NB4 (cell line): Measurements from ENCODE around the gene OLFML2B.

Experiments
- TF ChIP-seq, protein P1 (sequence below): IDR thresholded peaks from one replicate; pipeline ENCODE4 v1.5.1; 2012; ENCODE audit warnings: low read depth, low read length
- TF ChIP-seq, protein P2 (sequence below): IDR thresholded peaks from 2 replicates; pipeline ENCODE4 v1.6.1; 2011; ENCODE audit warnings: low read depth, low read length

DNA sequence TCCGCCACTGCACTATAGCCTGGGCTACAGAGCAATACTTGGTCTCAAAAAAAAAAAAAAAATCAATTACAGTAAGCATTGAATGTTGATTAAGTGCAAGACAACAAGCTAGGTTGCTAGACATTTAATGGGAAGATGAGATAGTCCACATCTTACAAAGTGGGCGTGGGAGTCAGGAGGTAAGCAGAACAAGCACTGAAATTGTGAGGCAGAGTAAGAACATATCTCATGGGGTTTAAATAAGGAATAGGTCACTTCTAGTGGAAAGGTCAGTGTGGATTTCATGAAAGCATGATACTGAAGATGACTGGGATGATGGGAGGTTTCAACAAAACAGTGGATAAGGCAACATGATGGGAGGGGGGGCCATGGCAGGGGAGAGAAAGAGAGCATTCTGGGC is 1.9 kb upstream of the OLFML2B start:
- TF ChIP-seq, protein P1, sequence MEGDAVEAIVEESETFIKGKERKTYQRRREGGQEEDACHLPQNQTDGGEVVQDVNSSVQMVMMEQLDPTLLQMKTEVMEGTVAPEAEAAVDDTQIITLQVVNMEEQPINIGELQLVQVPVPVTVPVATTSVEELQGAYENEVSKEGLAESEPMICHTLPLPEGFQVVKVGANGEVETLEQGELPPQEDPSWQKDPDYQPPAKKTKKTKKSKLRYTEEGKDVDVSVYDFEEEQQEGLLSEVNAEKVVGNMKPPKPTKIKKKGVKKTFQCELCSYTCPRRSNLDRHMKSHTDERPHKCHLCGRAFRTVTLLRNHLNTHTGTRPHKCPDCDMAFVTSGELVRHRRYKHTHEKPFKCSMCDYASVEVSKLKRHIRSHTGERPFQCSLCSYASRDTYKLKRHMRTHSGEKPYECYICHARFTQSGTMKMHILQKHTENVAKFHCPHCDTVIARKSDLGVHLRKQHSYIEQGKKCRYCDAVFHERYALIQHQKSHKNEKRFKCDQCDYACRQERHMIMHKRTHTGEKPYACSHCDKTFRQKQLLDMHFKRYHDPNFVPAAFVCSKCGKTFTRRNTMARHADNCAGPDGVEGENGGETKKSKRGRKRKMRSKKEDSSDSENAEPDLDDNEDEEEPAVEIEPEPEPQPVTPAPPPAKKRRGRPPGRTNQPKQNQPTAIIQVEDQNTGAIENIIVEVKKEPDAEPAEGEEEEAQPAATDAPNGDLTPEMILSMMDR = no peak
- TF ChIP-seq, protein P2, sequence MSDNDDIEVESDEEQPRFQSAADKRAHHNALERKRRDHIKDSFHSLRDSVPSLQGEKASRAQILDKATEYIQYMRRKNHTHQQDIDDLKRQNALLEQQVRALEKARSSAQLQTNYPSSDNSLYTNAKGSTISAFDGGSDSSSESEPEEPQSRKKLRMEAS = no peak
